Measurements from ENCODE around the gene COL21A1.

Gene COL21A1

DNA sequence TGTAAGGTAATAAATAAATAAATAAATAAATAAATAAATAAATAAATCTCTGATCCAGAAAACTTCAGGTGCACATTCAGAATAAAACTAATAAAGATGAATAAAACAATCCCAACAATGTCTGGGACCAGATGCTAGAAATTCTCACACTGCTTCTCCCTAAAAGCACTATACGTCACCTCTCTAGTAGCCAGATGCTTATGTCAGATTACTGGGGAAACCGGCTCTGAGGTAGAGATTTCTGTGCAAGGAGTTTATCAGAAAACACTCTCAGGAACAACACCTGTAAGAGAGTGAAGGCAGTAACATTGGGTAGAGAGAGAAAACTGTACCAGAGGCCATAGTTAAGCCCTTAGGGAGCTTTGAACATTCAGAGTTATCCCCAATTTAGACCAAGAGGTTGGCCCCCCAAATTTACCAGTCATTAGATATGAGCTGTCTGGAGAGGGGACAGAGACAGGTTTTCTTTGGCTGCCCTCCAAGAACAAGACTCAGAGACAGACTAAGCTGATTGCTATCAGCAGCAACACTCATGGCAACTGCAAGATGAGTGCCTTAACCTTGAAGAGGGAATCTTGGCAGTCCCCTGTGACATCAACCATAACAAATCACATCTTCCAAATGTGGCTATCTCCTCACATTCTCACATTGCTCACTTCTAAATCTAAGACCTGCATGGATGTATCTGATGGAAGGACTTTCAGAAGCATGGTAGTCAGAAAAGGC, 220.8 kb downstream of the COL21A1 start:
- Mint-ChIP-seq H3K4me1 (peaks cover 44% of the 10 kb centered on the region), H3K36me3 (ENCODE audit: low read depth) (no peaks in the 10 kb centered on the region), H3K27ac (peak overlapping the region; percentile 77 to 91 (median 88)), H3K27me3 (ENCODE audit: low read depth) (peaks cover 3% of the 10 kb centered on the region), H3K4me3 (no peak overlapping the region), H3K9me3 (peaks cover 8% of the 10 kb centered on the region)
- TF ChIP-seq, protein P1, sequence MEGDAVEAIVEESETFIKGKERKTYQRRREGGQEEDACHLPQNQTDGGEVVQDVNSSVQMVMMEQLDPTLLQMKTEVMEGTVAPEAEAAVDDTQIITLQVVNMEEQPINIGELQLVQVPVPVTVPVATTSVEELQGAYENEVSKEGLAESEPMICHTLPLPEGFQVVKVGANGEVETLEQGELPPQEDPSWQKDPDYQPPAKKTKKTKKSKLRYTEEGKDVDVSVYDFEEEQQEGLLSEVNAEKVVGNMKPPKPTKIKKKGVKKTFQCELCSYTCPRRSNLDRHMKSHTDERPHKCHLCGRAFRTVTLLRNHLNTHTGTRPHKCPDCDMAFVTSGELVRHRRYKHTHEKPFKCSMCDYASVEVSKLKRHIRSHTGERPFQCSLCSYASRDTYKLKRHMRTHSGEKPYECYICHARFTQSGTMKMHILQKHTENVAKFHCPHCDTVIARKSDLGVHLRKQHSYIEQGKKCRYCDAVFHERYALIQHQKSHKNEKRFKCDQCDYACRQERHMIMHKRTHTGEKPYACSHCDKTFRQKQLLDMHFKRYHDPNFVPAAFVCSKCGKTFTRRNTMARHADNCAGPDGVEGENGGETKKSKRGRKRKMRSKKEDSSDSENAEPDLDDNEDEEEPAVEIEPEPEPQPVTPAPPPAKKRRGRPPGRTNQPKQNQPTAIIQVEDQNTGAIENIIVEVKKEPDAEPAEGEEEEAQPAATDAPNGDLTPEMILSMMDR (IDR thresholded peaks at IDR 0.05; ENCODE audit: unreplicated experiment in 3 of 3): no peak

DNA sequence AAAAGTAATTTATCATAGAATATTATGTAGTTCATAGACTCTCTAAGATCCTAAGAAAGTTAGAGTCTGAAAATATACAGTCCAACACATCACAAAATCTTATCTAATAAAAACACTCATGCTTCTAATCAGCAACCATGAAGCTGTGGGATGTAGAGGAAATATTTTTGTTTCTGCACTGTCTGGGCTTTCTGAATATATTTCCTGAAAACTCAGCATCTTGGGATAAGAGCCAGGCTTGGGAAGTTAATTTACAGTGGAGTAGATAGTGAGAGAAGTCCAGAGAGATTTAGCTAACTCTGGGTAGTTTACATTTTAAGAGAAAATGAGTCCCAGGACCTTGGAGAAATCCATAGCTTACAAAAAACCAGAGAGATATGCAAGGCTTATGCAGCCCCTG, 221.6 kb downstream of the COL21A1 start:
- peaks cover 4% of the 10 kb centered on the region for H3K9me3 Mint-ChIP-seq
- peak overlapping the region; percentile 77 to 91 (median 83) for H3K27ac Mint-ChIP-seq
- peaks cover 48% of the 10 kb centered on the region for H3K4me1 Mint-ChIP-seq
- peaks cover 3% of the 10 kb centered on the region for H3K27me3 Mint-ChIP-seq (ENCODE audit: low read depth)
- no peaks in the 10 kb centered on the region for H3K36me3 Mint-ChIP-seq (ENCODE audit: low read depth)
- TF ChIP-seq, protein P1 (IDR thresholded peaks at IDR 0.05; ENCODE audit: unreplicated experiment in 3 of 3): no peak
- H3K4me3 Mint-ChIP-seq: no peak overlapping the region

DNA sequence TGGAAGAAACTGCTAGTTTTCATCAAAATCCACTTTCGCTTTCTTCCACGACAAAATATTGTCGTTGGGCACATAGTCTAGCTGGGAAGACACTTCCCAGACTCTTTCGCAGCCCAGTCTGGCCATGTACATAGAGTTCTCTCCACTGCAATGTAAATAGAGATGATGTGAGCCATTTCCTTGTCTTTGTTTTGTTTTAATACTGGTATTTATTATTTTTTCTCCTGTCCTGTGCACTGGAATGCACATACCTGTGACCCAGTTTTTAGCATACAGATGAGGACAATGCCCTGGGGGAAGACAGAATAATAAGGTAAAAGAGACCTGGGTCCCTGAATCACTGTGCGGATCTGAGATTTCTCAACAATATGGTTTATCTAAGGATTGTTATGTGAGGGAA, 222.4 kb downstream of the COL21A1 start:
- Mint-ChIP-seq H3K27ac (peak overlapping the region; percentile 70 to 91 (median 77)), H3K36me3 (ENCODE audit: low read depth) (no peaks in the 10 kb centered on the region), H3K4me1 (peaks cover 48% of the 10 kb centered on the region), H3K9me3 (peaks cover 4% of the 10 kb centered on the region), H3K4me3 (no peak overlapping the region), H3K27me3 (ENCODE audit: low read depth) (no peaks in the 10 kb centered on the region)
- TF ChIP-seq, protein P1 (IDR thresholded peaks at IDR 0.05; ENCODE audit: unreplicated experiment in 3 of 3): no peak

DNA sequence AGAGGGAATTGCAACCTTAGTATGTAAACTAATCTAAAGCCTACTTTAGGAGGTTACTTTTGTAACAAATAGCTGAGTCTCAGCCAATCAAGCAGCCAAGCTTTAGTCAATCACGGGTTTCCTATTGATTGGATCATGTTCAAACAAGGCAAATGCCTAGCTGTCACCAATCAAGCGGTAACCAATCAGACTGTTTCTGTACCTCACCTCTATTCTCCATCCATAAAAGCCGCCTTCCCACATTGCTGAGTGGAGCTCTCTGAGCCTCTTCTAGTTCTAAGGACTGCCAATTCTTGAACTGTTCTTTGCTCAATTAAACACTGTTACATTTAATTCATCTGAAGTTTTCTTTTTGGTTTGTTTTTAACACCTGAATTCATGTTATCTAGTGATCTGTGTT, 223.6 kb downstream of the COL21A1 start:
- TF ChIP-seq, protein P1 (IDR thresholded peaks at IDR 0.05; ENCODE audit: unreplicated experiment in 3 of 3): no peak
- peaks cover 48% of the 10 kb centered on the region for H3K4me1 Mint-ChIP-seq
- H3K27me3 Mint-ChIP-seq (ENCODE audit: low read depth): no peaks in the 10 kb centered on the region
- no peaks in the 10 kb centered on the region for H3K36me3 Mint-ChIP-seq (ENCODE audit: low read depth)
- peak overlapping the region in 2 of 3 experiments; percentile 28 to 45 for H3K27ac Mint-ChIP-seq
- peaks cover 3% of the 10 kb centered on the region for H3K9me3 Mint-ChIP-seq
- no peak overlapping the region for H3K4me3 Mint-ChIP-seq

DNA sequence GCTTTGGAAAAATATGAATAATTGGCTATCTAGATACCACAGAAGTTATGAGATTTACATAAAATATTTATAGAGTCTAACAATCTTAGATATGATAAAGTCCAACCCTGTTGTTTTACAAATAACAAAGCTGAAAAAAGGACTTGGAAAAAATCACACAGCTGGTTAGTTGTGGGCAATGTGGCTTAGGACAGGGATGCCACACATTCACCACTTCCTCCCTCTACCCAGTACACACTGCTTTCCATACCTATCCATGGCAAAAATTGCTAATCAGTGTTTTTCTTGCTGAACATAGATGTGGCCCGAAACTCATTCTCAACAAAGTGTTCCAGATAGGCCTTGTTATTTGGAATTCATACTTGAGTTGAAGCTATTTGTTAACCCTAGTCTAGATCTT, 224.7 kb downstream of the COL21A1 start:
- Mint-ChIP-seq H3K36me3 (ENCODE audit: low read depth) (no peaks in the 10 kb centered on the region), H3K27ac (peak overlapping the region in 1 of 3 experiments; percentile 86), H3K9me3 (peaks cover 3% of the 10 kb centered on the region), H3K4me3 (no peak overlapping the region), H3K4me1 (peaks cover 48% of the 10 kb centered on the region), H3K27me3 (ENCODE audit: low read depth) (no peaks in the 10 kb centered on the region)
- TF ChIP-seq, protein P1 (IDR thresholded peaks at IDR 0.05; ENCODE audit: unreplicated experiment in 3 of 3): no peak

DNA sequence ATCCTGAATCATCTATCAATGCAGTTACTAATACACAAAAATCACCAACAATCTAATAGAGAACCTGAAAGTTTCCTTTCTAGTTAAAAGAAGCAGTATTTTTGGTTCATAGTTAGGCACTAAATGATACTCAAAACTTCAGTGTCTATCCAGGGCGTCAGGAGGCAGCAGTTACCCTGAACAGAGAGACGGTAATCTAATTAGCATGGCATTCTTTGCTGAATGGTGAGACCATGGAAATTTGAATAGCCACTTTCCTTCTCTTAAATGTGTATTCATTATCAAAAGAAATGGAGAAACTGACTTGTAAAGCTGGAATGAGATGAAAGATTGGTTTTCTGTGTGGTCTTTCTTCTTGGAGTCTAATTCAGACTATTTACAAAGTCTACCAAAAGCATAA, 225.4 kb downstream of the COL21A1 start:
- Mint-ChIP-seq H3K4me3 (no peak overlapping the region), H3K4me1 (peaks cover 44% of the 10 kb centered on the region), H3K27ac (peak overlapping the region in 2 of 3 experiments; percentile 66 to 86), H3K36me3 (ENCODE audit: low read depth) (no peaks in the 10 kb centered on the region), H3K9me3 (peaks cover 3% of the 10 kb centered on the region), H3K27me3 (ENCODE audit: low read depth) (no peaks in the 10 kb centered on the region)
- TF ChIP-seq, protein P1 (IDR thresholded peaks at IDR 0.05; ENCODE audit: unreplicated experiment in 3 of 3): no peak

Measured in nephron (organoid).